Fibroblast of skin of back (primary cell): ENCODE measurements around the gene FXYD2.
A peak's percentile ranks its signal among the peaks of the same experiment; 100 is the strongest.
"Not testable (repeated sequence)": the region's sequence is repeated elsewhere in the genome, so short reads cannot be mapped to it uniquely, and the experiment has no call there.

ENCODE experiments used
- DNase-seq: peaks from one replicate; pipeline ENCODE4 v3.0.0-alpha.2; 2013

Gene FXYD2

DNA sequence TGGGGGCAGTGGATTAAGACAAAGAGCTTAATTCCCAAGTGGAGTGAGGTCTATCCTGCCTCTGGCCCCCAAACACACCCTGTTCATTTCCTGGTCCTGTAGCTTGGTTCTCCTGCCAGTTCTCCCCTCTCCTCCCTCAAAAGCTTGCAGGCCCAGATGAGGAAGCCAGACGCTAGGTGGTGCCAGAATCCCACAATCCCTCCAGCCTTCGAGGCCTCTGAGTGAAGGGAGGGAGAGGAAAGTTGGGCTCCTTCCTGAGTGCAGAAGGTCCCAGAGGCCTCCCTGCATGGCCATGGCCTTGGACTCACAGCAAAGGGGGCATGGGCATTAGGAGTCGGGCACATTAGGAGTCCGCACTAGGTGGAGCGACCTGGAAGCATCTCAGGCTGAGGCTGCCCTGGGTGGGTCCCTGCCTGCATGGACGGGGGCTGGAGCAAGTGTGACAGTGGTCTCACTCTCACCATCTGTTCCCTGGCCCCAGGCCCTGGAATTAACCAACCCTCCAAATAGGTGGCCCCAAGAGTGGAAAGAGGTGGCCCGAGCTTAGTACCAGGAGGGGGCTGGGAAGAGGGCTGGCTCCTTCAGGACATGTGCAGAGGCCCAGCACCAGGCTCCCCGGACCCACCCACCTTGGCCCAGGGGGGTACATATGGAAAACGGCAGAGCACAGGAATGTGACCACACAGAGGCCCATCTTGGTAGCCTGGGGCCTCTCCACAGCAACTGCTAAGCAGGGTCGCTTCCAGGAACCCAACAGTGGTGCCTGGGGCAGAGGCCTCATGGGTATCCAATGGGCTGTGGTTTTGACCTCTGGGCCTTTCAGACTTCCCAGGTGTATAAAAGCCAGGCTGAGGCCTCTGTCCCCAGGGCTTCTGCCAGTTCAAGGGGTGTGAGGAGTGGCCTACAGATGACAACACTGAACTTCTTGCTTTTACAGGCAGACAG is 5.2 kb downstream of the FXYD2 start:
- peak; percentile 73 for DNase-seq

DNA sequence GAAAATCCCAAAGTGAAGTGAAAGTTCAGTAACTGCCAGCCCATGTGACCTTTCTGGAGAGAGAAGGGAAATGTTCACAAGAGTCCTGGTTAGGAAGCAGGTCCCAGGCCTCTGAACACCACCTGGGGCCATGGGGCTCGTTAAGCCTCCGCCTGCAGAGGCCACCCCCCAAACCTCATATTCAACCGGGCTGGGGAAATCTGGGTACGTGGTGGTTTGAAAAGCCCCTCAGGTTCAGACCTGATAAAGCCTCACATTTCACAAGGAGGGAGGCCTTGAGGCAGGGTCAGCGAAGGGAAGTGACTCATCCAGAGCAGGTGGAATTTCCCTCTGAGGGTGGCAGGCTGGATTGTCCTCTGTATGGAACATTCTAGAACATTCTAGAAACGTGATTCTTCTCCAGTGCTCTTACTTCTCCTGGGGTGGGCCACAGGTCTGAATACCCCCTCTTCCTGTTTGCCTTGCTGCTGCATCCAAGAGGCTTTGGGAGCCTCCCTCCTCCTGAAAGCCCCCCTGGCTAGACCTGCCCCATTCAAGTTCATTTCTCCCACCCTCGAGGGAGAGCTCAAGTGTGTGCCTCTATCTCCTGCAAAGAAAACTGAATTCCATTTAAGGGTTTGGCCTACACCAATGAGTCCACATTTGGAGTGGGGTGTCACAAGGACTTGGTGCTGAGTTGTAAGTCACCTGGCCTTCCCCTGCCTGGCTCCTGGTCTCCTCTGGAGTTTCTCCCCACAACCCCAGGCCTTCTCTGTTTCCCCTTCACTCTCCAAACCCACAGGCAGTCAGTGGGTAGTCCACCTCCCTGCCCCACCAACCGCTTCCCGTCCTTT is 6.3 kb downstream of the FXYD2 start:
- peak; percentile 17 for DNase-seq

DNA sequence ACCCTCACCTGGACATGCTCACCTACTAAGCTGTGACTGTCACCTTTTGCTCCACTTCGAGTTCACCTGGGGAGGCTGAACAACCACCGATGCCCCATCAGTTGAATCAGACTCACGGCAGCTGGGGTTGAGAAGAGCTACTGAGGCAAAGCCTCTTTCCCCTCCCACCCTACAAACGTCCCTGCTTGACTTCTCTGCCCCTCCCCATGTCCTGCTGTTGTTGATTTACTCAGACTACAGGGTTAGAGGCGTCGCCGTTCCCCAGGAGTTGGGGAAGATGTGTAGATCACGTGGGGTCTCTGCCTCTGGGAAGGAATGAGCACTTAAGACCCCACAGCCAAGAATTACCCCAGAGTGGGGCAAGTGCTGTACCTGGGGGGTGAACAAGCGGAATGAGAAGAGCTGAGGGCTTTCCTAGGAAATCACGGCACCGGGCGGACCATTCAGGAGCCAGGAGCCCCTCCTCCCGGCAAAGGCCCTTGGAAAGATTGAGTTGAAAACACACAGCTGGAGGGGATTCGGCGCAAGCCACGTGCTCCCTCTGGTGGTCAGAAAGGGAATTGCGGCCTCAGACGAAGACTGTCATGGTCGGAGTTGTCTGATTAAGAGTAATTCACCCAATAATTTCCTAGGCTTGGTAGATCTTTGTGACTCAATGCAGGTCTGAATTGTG is 7.0 kb downstream of the FXYD2 start:
- peak; percentile 70 for DNase-seq

- no peak for DNase-seq
Observed at GRCh38 chr11:117816846-117817367, 7.6 kb downstream of the FXYD2 start.

GRCh38 chr11:117816151-117816741 is 8.3 kb downstream of the FXYD2 start:
- peak; percentile 83 for DNase-seq

DNA sequence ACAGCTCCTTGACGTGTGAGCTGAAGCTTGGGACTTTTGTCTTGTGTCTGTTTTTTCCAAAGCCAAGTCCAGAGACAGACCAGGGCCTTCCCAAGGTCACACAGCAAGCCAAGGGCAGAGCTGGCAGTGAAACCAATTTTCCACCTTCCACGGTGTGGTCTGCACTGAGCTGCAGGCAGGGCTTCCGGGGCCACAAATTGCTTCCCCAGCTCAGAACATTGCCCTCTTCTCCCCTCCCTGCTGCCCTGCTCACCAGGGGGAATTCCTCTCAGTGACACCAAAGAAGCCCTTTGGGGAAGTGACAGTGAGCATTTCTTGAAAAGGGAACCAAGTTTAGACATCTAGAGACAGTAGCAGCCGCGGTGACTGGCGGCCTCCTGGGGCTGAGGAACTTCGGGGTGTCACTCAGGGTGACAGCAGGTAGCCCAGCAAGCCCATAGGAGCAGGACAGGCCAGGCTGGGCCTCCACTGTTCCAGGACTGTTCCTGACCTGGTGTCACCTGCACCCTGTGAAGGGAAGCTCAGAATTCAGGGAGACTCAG is 9.2 kb downstream of the FXYD2 start:
- no peak for DNase-seq

DNA sequence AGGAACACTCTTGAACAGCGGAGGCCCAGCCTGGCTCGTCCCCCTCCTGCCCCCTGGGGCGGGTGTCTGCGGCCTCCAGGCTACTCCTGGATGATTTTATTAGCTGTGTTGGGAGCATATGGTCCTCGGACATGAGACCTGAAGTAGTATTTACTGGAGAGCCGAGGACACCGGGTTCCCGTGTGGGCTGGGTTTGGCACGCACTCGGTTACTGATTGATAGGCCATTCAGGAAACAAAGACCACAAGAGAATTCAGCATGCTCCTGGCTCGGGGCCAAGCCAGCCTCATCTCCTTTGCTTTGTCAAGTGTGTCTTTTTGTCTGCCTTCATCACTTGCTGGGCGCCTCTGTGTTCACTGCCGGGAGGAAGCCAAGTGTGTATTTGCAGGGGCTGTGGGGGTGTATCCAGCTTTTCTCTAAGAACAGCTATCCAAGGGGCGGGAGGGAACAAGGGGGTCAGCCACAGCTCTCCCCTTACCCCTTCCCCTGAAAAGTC is 9.7 kb downstream of the FXYD2 start:
- no peak for DNase-seq

- DNase-seq = no peak
Observed at GRCh38 chr11:117814204-117814765, 10.3 kb downstream of the FXYD2 start.

- not testable (repeated sequence) for DNase-seq
Observed at GRCh38 chr11:117810056-117810451, 14.5 kb downstream of the FXYD2 start.

DNA sequence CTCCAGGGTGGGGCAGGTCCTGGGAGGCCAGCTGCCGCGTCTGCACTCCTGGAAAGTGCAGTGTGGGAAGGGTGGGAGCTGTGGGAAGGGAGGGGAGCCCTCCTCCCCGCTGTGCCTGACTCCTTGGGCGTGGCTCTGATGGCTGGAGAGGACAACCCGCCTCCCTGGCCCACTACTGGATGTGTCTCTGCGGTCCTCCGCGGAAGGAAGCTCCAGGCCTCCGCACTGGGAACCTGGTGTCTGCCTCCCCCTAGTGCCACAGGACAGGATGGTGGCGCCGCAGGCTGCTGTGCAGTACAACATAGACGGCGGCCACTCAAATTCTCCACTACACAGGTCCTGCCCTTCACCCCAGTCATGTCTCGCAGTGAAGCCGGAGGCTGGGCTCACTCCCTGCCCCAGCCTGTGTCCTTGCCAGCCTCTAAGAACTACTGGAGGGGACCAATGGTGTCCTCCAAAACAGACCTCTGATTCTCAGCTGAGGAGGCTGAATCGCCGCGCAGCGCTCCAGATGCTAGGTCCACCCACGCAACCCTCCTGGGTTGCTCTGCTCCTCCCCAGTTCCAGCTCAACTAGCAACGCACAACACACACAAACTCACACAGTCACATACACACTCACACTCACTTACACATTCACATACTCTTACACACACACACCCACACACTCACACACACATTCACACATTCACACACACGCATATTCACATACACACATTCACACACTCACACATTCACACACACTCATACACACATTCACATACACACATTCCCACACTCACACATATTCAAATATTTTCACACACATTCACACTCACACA is 15.1 kb downstream of the FXYD2 start:
- DNase-seq = peak; percentile 67

GRCh38 chr11:117808784-117809183 is 15.8 kb downstream of the FXYD2 start:
- DNase-seq = no peak

GRCh38 chr11:117807482-117808327 is 16.8 kb downstream of the FXYD2 start:
- peak; percentile 57 for DNase-seq

DNA sequence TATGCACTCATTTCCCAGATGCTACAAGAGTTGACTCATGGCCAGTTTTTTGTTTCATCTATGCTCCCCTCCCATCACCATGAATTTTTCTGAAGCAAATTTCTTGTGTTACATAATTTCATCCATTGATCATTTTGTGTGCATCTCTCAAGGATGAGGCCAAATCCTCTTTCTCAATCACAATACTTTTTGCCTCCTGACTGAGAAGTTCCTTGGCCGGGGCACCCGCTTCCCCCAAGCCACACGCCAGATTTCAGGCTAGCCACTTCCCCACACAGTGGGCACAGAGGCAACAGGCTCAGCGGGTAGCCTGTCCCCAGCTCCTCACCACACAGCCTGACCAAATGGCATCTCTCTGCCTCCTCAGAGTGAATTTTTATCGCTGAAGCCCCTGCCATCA is 17.7 kb downstream of the FXYD2 start:
- no peak for DNase-seq

DNA sequence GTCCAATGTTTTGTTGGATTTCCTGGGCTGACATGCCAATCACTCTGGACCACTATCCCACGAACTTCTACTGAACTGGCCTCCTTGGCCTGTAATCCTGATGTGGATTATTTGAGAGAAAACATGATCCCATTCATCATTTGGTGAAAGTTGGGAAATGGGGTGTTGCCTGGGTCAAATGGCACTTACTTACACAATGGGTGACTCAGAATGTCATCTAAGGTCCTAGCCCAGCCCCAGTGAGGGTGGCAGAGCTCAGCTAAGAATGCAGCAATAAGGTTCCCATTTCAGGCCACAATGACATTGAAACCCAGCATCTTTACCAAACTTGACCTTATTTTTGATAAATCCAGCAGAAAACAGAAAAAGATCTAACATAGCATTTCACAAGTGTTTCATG is 19.5 kb downstream of the FXYD2 start:
- DNase-seq = no peak

DNA sequence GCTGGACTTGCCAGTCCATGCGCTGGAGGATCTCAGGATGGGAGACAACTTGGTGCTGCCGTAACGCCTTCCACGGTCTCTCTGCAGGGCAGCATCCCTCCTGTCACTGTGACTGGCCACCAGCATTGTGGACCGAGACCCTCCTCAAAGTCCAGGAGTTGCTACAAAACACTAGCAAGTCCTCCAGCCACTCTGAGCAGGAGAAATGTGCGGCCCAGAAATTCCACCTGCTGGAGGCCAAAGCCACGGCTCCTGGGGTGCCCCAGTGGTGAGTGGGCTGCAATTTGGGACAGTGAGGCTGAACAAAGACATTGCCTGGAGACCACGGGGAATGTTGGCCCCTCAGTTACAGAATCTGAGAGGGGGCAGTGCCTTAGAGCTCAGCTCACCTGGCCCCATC is 20.6 kb downstream of the FXYD2 start:
- no peak for DNase-seq

DNA sequence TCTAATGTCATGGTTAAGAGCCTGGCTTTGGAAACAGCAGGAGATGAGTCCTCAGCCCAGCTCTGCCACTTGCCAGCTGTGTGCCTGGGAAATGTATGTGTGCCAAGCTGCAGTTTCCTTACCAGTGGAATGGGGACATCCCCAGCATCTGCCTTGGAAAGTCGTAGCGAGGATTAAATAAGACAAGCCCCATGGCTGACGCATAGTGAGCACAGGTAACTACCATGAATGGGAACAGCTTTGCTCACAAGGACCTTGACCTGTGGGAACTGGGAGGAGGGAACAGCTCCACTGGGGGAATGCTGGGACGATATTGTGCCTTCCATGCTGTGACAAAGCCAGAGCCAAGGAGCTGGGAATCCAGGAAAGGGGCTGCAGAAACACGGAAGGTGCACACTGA is 24.9 kb downstream of the FXYD2 start:
- no peak for DNase-seq

- DNase-seq = no peak
Observed at GRCh38 chr11:117796872-117797529, 27.5 kb downstream of the FXYD2 start, which contains the start of gene DSCAML1. DSCAML1 (minus strand) TSS chr11:117797216; CDS start chr11:117797079, 137 bp downstream.

- no peak for DNase-seq
Observed at GRCh38 chr11:117796456-117796871, 28.1 kb downstream of the FXYD2 start.
